ENCODE results near the gene PDHA1. TPM values are rescaled to one million over a fixed set of nuclear protein-coding genes. Genes with fewer than 3 reads are reported as not detected.

Gene PDHA1
- total and polyA plus RNA-seq, 2 experiments from 2014 or later: 31.0 to 130 TPM

- H3K27ac ChIP-seq: no peak overlapping the region
- H2AFZ ChIP-seq: no peak overlapping the region
- H3K4me1 ChIP-seq (ENCODE audit: insufficient read depth): no peaks in the 10 kb centered on the region
- no peak overlapping the region for H3K4me3 ChIP-seq
- DNase-seq: no peak
- TF ChIP-seq EZH2 (IDR thresholded peaks at IDR 0.05; ENCODE audit: insufficient read depth, poor library complexity, severe bottlenecking) (no peak), EZH2phosphoT487 (IDR thresholded peaks at IDR 0.05; ENCODE audit: insufficient read depth, low read depth) (no peak)
- H3K27me3 ChIP-seq (replicated peaks; ENCODE audit: insufficient read depth): no peaks in the 10 kb centered on the region
- WGBS, 2 experiments (ENCODE audit: low coverage in 1 of 2, low lambda C conversion rate in 2 of 2, missing lambda C conversion rate in 2 of 2): 69 to 73% methylated on average over 10 to 11 of the region's 12 CpGs
- no peaks in the 10 kb centered on the region for H3K9me3 ChIP-seq (ENCODE audit: low read depth)
- H3K4me2 ChIP-seq (ENCODE audit: unreplicated experiment): no peak overlapping the region
- H3K9me2 ChIP-seq (ENCODE audit: insufficient read depth): no peaks in the 10 kb centered on the region
- H3K79me2 ChIP-seq (ENCODE audit: insufficient read depth): no peaks in the 10 kb centered on the region
- H3K9ac ChIP-seq: no peak overlapping the region
- no peaks in the 10 kb centered on the region for H3K36me3 ChIP-seq (ENCODE audit: low read depth)
- in situ Hi-C loops (cut with MboI): loop anchor here (25.0 kb wide), 1 partner anchor 120 kb away; the partner anchor contains the start of gene MAP3K15
- H4K20me1 ChIP-seq (ENCODE audit: insufficient read depth): no peaks in the 10 kb centered on the region
- no peaks in the 10 kb centered on the region for H3F3A ChIP-seq (ENCODE audit: insufficient read depth)
Measured at GRCh38 chrX:19392078-19392477, 48.4 kb downstream of the PDHA1 start.

- Histone ChIP-seq H3K27me3 (replicated peaks; ENCODE audit: insufficient read depth) (no peaks in the 10 kb centered on the region), H3K4me1 (ENCODE audit: insufficient read depth) (no peaks in the 10 kb centered on the region), H3F3A (ENCODE audit: insufficient read depth) (no peaks in the 10 kb centered on the region), H3K9me3 (ENCODE audit: low read depth) (no peaks in the 10 kb centered on the region), H3K9me2 (ENCODE audit: insufficient read depth) (no peaks in the 10 kb centered on the region), H3K4me3 (no peak overlapping the region), H2AFZ (no peak overlapping the region), H3K79me2 (ENCODE audit: insufficient read depth) (no peaks in the 10 kb centered on the region), H3K27ac (no peak overlapping the region), H3K36me3 (ENCODE audit: low read depth) (no peaks in the 10 kb centered on the region), H3K4me2 (ENCODE audit: unreplicated experiment) (no peak overlapping the region), H3K9ac (no peak overlapping the region), H4K20me1 (ENCODE audit: insufficient read depth) (no peaks in the 10 kb centered on the region)
- TF ChIP-seq EZH2 (IDR thresholded peaks at IDR 0.05; ENCODE audit: insufficient read depth, poor library complexity, severe bottlenecking) (no peak), EZH2phosphoT487 (IDR thresholded peaks at IDR 0.05; ENCODE audit: insufficient read depth, low read depth) (no peak)
- DNase-seq: no peak
- in situ Hi-C loops (cut with MboI): loop anchor here (25.0 kb wide), 1 partner anchor 120 kb away; the partner anchor contains the start of gene MAP3K15
- WGBS, 2 experiments (ENCODE audit: low coverage in 1 of 2, low lambda C conversion rate in 2 of 2, missing lambda C conversion rate in 2 of 2): 58 to 77% methylated on average over 2 to 4 of the region's 4 CpGs
Measured at GRCh38 chrX:19392703-19393102, 49.0 kb downstream of the PDHA1 start.

GRCh38 chrX:19403696-19404095, 60.0 kb downstream of the PDHA1 start:
- Histone ChIP-seq H4K20me1 (ENCODE audit: insufficient read depth) (no peaks in the 10 kb centered on the region), H3K27ac (no peak overlapping the region), H3K36me3 (ENCODE audit: low read depth) (no peaks in the 10 kb centered on the region), H3K9me3 (ENCODE audit: low read depth) (no peaks in the 10 kb centered on the region), H3F3A (ENCODE audit: insufficient read depth) (no peaks in the 10 kb centered on the region), H3K9ac (no peak overlapping the region), H3K27me3 (replicated peaks; ENCODE audit: insufficient read depth) (no peaks in the 10 kb centered on the region), H3K9me2 (ENCODE audit: insufficient read depth) (no peaks in the 10 kb centered on the region), H3K4me1 (ENCODE audit: insufficient read depth) (no peaks in the 10 kb centered on the region), H2AFZ (no peak overlapping the region), H3K4me2 (ENCODE audit: unreplicated experiment) (no peak overlapping the region), H3K79me2 (ENCODE audit: insufficient read depth) (no peaks in the 10 kb centered on the region), H3K4me3 (no peak overlapping the region)
- no peak for TF ChIP-seq EZH2phosphoT487 (IDR thresholded peaks at IDR 0.05; ENCODE audit: insufficient read depth, low read depth)
- no peak for TF ChIP-seq EZH2 (IDR thresholded peaks at IDR 0.05; ENCODE audit: insufficient read depth, poor library complexity, severe bottlenecking)
- in situ Hi-C loops (cut with MboI): no loop called here
- DNase-seq: no peak

- H3K4me2 ChIP-seq (ENCODE audit: unreplicated experiment): no peak overlapping the region
- no peaks in the 10 kb centered on the region for H3K9me2 ChIP-seq (ENCODE audit: insufficient read depth)
- H3K4me1 ChIP-seq (ENCODE audit: insufficient read depth): no peaks in the 10 kb centered on the region
- H3F3A ChIP-seq (ENCODE audit: insufficient read depth): no peaks in the 10 kb centered on the region
- H4K20me1 ChIP-seq (ENCODE audit: insufficient read depth): no peaks in the 10 kb centered on the region
- no peak for DNase-seq
- H2AFZ ChIP-seq: no peak overlapping the region
- H3K27me3 ChIP-seq (replicated peaks; ENCODE audit: insufficient read depth): no peaks in the 10 kb centered on the region
- H3K79me2 ChIP-seq (ENCODE audit: insufficient read depth): no peaks in the 10 kb centered on the region
- no peak overlapping the region for H3K27ac ChIP-seq
- H3K9me3 ChIP-seq (ENCODE audit: low read depth): no peaks in the 10 kb centered on the region
- H3K4me3 ChIP-seq: no peak overlapping the region
- TF ChIP-seq EZH2phosphoT487 (IDR thresholded peaks at IDR 0.05; ENCODE audit: insufficient read depth, low read depth): no peak
- no peak for TF ChIP-seq EZH2 (IDR thresholded peaks at IDR 0.05; ENCODE audit: insufficient read depth, poor library complexity, severe bottlenecking)
- no peaks in the 10 kb centered on the region for H3K36me3 ChIP-seq (ENCODE audit: low read depth)
- 16 to 28% methylated on average over 2 of the region's 2 CpGs for WGBS, 2 experiments (ENCODE audit: low coverage in 1 of 2, low lambda C conversion rate in 2 of 2, missing lambda C conversion rate in 2 of 2)
- in situ Hi-C loops (cut with MboI): no loop called here
- H3K9ac ChIP-seq: no peak overlapping the region
Measured at GRCh38 chrX:19410259-19410658, 66.5 kb downstream of the PDHA1 start.

Small RNA genes within 50 kb of the gene (small RNA-seq; reads per million reads assigned to genes)
- not detected for gene RF00019 (ENCODE audit: low read depth, low replicate concordance)

Other genes with a start within 250 kb of the PDHA1 start
- gene ADGRG2, start 221.5 kb upstream of the PDHA1 start, total RNA-seq (2014; rRNA removed; shearing (Covaris generic)): under 0.01 TPM in 1 of 2 replicates, not detected in the other
- 0.09 and 0.10 TPM in 2 replicates for gene ADGRG2, start 221.5 kb upstream of the PDHA1 start, polyA plus RNA-seq (2016; fragmentation: Nextera tagmentation; extraction: Ambion mirVana)
- not detected in 2 replicates for gene MAP3K15, start 171.6 kb downstream of the PDHA1 start, total RNA-seq (2014; rRNA removed; shearing (Covaris generic))
- not detected in 2 replicates for gene MAP3K15, start 171.6 kb downstream of the PDHA1 start, polyA plus RNA-seq (2016; fragmentation: Nextera tagmentation; extraction: Ambion mirVana)

Data from GM23248 (cell line).